ENCODE results near the gene CDK14.

DNA sequence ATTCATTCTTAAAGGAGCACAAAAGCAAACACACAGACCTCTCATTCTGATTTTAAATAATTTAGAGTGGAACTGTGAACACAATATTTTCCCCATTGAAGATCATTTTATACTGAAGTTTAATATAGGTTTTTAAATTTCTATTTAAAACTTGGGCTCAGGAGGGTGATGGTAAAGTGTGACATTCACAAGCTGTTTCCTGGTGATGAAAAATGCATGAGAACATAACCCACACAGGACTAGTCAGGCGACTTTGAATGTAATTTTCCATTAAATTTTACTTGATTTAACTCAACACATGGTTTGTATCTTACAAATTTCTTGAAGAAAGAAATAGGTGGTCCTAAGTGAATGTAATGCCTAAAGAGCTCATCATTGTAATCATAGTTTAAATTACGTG is 143.6 kb downstream of the CDK14 start:
- TF ChIP-seq, protein P1, sequence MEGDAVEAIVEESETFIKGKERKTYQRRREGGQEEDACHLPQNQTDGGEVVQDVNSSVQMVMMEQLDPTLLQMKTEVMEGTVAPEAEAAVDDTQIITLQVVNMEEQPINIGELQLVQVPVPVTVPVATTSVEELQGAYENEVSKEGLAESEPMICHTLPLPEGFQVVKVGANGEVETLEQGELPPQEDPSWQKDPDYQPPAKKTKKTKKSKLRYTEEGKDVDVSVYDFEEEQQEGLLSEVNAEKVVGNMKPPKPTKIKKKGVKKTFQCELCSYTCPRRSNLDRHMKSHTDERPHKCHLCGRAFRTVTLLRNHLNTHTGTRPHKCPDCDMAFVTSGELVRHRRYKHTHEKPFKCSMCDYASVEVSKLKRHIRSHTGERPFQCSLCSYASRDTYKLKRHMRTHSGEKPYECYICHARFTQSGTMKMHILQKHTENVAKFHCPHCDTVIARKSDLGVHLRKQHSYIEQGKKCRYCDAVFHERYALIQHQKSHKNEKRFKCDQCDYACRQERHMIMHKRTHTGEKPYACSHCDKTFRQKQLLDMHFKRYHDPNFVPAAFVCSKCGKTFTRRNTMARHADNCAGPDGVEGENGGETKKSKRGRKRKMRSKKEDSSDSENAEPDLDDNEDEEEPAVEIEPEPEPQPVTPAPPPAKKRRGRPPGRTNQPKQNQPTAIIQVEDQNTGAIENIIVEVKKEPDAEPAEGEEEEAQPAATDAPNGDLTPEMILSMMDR (IDR thresholded peaks at IDR 0.05) = no peak
- no peak for TF ChIP-seq EP300 (IDR thresholded peaks at IDR 0.05)
